Prostate gland (tissue), 2 donors: ENCODE measurements around the gene TTBK2.

Experiments
- CTCF ChIP-seq, 4 experiments: fragments of 200-600 bp in 2 of 4; fragments of 450-650 bp in 2 of 4; sonication (generic) in 2 of 4; IDR thresholded peaks; 1 replicate in 3 of 4; 2 replicates in 1 of 4; pipeline ENCODE4 v1.5.1; 2016 to 2019; ENCODE audit warnings: antibody characterized with exemption in 4 of 4, mild to moderate bottlenecking in 2 of 4, moderate library complexity in 2 of 4
- POLR2AphosphoS5 ChIP-seq: sonication (generic); formaldehyde crosslinking; IDR thresholded peaks from one replicate; pipeline ENCODE4 v1.6.1; 2017; ENCODE audit warnings: antibody characterized with exemption

GRCh38 chr15:42737529-42738328, 182.8 kb downstream of the TTBK2 start:
- TF ChIP-seq CTCF (IDR thresholded peaks at IDR 0.05) = no peak
- TF ChIP-seq POLR2AphosphoS5 = no peak
